Fibroblast of mammary gland (primary cell): ENCODE measurements around the gene DDA1.

Source experiments
- DNase-seq: peaks from one replicate; pipeline ENCODE4 v3.0.0-alpha.2; 2010; ENCODE audit warnings: low read depth
- H3K4me3 ChIP-seq: 2 replicates; pipeline ENCODE4 v1.5.1; 2011; ENCODE audit warnings: low read depth, mild to moderate bottlenecking, low read length, moderate library complexity; ENCODE audit not compliant: control insufficient read depth
- TF ChIP-seq, protein P1 (sequence below): conservative IDR thresholded peaks from 2 replicates; pipeline ENCODE4 v1.5.1; 2011; ENCODE audit warnings: low read depth, low read length, inconsistent platforms; ENCODE audit not compliant: control insufficient read depth, insufficient read depth

DDA1 gene

DNA sequence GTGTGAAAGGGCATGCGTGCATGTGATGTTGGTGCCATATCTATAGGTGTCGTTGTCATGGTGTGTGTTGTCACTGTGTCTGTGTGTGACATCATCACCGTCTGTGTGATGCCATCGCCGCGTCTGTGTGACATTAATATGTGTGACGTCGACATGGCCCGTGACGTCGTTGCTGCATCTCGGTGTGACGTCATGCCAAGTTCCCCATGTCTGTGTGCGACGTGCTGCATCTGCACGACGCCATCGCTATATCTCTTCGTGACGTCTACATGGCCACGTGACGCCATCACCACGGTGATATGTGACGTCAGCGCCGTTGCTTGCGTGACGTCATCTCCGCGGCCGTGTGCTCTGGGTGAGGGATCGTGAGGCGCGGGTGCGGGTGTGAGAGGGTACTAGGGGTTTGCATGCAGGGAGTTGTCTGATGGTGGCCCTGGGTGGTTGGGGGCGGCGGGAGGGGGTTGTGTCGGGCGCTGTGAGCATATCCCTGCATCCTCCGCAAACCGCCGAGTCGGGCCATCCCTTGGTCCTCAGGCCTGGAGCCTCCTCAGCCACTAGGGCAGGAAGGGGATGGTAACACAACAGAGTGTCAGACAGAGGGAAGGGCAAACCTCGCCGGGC lies 42.6 kb downstream of the DDA1 start:
- TF ChIP-seq, protein P1, sequence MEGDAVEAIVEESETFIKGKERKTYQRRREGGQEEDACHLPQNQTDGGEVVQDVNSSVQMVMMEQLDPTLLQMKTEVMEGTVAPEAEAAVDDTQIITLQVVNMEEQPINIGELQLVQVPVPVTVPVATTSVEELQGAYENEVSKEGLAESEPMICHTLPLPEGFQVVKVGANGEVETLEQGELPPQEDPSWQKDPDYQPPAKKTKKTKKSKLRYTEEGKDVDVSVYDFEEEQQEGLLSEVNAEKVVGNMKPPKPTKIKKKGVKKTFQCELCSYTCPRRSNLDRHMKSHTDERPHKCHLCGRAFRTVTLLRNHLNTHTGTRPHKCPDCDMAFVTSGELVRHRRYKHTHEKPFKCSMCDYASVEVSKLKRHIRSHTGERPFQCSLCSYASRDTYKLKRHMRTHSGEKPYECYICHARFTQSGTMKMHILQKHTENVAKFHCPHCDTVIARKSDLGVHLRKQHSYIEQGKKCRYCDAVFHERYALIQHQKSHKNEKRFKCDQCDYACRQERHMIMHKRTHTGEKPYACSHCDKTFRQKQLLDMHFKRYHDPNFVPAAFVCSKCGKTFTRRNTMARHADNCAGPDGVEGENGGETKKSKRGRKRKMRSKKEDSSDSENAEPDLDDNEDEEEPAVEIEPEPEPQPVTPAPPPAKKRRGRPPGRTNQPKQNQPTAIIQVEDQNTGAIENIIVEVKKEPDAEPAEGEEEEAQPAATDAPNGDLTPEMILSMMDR = no peak
- no peak overlapping the region for H3K4me3 ChIP-seq
- no peak for DNase-seq

DNA sequence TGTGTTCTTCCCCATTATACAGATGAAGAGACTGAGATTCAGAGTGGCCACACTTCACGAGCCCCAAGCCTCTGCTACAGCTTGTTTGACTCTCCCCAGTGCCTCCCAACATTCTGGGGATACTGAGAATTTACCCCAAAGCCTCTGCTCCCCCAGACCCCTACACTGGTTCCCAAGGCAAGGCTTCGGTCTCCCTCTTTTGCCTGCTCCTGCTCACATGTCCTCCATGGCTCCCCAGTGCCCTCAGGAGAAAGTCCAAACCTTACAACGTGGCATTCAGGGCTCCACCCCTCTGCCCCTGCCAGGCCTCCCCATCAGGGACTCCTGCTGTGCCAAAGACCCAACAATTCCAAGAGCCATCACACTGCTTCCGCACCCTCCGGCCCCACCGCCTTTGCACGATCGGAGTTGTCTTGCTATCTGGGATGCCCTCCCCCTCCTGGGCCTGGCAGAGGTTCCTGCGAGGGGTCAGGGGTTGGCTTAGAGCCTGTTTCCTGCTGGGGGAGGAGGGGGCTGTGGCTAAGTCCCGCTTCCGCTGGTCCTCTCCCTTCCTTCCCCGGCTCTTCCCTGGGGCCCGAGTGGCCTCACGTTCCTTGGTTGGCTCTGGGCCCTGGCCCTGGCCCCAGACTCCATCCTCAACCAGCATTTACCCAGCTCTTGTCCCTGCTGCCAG lies 43.4 kb downstream of the DDA1 start:
- no peak for DNase-seq
- H3K4me3 ChIP-seq = no peak overlapping the region
- TF ChIP-seq, protein P1 = no peak

DNA sequence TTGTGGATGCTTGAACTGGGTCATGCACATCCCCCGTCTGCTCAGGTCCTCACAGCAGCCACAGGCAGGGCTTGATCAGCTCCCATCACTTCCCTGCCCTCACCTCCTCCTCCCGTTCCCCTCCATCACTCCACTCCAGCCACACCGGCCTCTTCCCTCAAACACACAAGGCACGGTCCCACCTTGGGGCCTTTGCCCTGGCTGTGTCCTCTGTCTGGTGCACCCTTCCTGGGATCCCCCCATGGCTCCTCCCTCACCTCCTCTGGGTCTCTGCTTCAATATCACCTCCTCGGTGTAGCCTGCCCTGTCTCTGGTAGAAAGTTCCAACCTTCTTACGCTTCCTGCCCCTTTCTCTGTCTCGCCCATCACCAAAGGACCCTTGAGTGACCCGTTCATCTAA lies 44.0 kb downstream of the DDA1 start:
- no peak overlapping the region for H3K4me3 ChIP-seq
- DNase-seq = no peak
- TF ChIP-seq, protein P1 = no peak

DNA sequence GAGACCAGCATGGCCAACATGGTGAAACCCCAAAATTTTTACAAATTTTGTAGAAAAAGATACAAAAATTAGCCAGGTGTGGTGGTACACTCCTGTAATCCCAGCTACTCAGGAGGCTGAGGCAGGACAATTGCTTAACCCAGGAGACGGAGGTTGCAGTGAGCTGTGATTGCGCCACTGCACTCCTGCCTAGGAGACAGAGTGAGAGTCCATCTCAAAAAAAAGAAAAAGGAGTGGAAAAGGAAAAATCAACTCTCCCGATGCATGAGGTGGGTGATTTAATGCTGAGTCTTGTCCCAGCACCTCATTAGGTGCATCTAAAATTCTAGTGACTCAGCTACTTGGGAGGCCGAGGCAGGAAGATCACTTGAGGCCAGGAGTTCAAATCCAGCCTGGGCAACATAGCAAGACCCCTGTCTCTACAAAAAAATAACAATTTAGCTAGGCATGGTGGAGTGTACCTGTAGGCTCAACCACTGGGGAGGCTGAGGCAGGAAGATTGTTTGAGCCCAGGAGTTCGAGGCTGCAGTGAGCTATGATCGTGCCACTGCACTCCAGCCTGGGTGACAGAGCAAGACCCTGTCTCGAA lies 47.8 kb downstream of the DDA1 start:
- DNase-seq = no peak
- no peak overlapping the region for H3K4me3 ChIP-seq
- TF ChIP-seq, protein P1 = no peak

DNA sequence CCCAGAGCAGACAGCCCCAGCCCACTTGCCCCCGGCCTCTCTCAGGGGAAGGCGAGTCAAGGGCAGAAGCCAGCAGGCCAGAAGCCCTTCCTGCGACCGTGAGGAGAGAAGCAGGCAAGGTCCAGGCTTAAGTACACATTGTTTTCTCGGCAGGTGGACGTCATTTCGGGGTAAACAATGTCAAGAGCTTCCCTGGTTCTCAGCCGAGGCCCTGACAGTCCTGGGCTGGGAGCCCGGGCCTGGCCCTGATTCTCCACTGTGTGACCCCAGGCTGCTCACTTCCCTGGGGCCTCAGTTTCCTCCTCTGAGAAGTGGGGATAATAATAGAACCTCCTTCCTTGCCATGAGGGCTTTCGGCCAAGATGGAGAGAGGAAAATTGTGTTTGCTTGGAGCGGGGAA lies 48.4 kb downstream of the DDA1 start:
- TF ChIP-seq, protein P1 = no peak
- DNase-seq = no peak
- no peak overlapping the region for H3K4me3 ChIP-seq

DNA sequence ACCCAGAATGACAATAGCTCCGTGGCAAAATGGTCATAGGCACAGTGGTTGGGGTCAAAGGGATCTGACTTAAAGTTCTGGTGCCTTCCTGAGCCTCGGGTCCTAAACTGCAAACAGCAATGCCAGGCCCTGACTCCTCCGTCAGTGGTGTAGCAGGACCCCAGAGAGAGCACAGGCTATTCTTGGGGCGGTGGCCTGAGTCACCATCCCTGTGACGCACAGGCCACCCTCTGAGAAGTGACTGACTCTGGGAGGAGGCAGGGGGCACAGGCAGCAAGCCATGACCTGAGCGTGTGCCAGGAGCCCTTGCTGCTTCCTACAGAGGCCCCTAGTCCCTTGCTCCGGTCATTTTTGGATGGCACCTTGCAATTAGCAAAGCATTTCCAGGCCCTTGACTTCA lies 49.0 kb downstream of the DDA1 start:
- DNase-seq = peak; percentile 37
- TF ChIP-seq, protein P1 = no peak
- H3K4me3 ChIP-seq = no peak overlapping the region
